GM10248 (cell line): Measurements from ENCODE around the gene DTX3.
A peak's percentile ranks its signal among the peaks of the same experiment; 100 is the strongest.

ENCODE experiments used
- CTCF ChIA-PET: fragments of 300-600 bp; sonication (Branson Sonifier 250); formaldehyde crosslinking; extraction: SDS; loops from one replicate; lab custom pipeline; 2021; ENCODE audit warnings: antibody characterized with exemption; lab: Yijun Ruan, JAX
- POLR2A ChIA-PET: fragments of 350-650 bp; sonication (Branson Sonifier 250); formaldehyde crosslinking; extraction: SDS; loops from one replicate; lab custom pipeline; 2020; ENCODE audit warnings: antibody characterized with exemption; lab: Yijun Ruan, JAX
- DNase-seq: peaks from one replicate; pipeline ENCODE4 v3.0.0; 2012; ENCODE audit errors: extremely low spot score
- CTCF ChIP-seq: IDR thresholded peaks from 2 replicates; pipeline ENCODE4 v1.5.1; 2012; ENCODE audit warnings: mild to moderate bottlenecking, low read depth; ENCODE audit errors: extremely low read depth, missing control alignments, control extremely low read depth

Gene DTX3

GRCh38 chr12:57612711-57613426, 8.2 kb downstream of the DTX3 start:
- no peak for TF ChIP-seq CTCF
- ChIA-PET CTCF (interaction anchor here (1.2 to 6.8 kb wide), 5 partner anchors 7 to 37 kb away, joined by 3 to 101 read pairs (median 13); partner anchors contain the start of genes B4GALNT1 and PIP4K2C), POLR2A (interaction anchor here (0.6 kb wide), 1 partner anchor 1253 kb away, joined by 3 read pairs; the partner anchor contains the start of gene STAT2)
- DNase-seq = peak; percentile 18

DNA sequence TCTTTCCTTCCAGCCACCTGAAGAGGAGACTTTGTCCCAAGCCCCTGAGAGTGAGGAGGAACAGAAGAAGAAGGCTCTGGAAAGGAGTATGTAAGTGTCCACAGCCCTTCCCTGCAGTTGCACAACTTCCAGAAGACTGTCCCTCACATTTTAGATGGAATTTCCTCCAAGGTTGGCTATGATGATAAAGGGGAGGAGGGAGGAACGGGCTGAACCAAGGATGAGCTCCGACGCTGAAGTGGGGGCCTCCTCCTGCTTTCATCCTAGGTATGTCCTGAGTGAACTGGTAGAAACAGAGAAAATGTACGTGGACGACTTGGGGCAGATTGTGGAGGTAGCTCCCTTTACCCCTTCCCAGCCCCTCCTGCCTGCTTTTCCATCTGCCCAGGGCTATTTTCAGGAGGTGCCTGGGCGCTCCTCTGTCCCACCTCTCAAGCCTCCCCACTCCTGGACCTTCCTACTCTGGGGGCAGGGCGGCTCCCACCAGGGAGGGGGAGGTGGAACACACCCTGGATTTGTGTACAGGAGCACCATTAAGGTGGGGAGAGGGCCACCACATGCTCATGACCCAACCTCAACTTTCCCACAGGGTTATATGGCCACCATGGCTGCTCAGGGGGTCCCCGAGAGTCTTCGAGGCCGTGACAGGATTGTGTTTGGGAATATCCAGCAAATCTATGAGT, 8.9 kb downstream of the DTX3 start:
- peak; percentile 15 for DNase-seq
- ChIA-PET CTCF (interaction anchor here (1.1 to 6.8 kb wide), 14 partner anchors 8 to 161 kb away, joined by 3 to 101 read pairs (median 4); partner anchors contain the start of genes B4GALNT1, GLI1, OS9 and PIP4K2C), POLR2A (interaction anchor here (0.7 kb wide), 1 partner anchor 77 kb away, joined by 3 read pairs; no protein-coding TSS in a partner anchor)
- no peak for TF ChIP-seq CTCF

GRCh38 chr12:57614178-57614947, 9.7 kb downstream of the DTX3 start:
- peak; percentile 84 for DNase-seq
- no peak for TF ChIP-seq CTCF
- CTCF ChIA-PET = interaction anchor here (0.7 to 6.8 kb wide), 18 partner anchors 8 to 400 kb away, joined by 3 to 101 read pairs (median 4); partner anchors contain the start of genes B4GALNT1, GLI1, OS9 and PIP4K2C
- POLR2A ChIA-PET = interaction anchor here (0.7 kb wide), 1 partner anchor 76 kb away, joined by 3 read pairs; no protein-coding TSS in a partner anchor

DNA sequence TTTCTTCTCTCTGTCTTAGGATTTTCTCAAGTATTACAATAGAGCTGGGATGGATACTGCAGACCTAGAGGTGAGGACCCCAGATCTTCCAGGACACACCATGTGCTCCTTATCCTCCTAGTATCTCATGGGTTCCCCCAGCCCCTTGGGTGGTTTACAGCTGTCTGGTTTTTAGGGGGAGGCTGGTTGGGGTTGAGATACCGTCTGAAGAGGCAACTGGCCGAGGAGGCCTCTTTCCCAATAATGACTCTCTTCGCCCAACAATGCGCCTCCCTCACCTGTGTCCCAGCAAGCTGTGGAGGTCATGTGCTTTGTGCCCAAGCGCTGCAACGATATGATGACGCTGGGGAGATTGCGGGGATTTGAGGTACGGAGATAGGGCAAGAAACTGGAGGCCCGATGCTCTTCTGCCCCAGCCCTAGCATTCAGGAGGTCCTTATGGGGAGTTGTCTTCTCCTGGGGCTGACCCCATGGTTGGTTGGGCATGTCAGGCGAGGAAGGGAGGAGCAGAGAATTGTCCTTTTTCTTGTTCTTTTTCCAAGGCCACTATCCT, 10.4 kb downstream of the DTX3 start:
- no peak for TF ChIP-seq CTCF
- POLR2A ChIA-PET = no interaction called here
- CTCF ChIA-PET = interaction anchor here (0.7 to 6.8 kb wide), 14 partner anchors 7 to 401 kb away, joined by 3 to 101 read pairs (median 4); partner anchors contain the start of genes B4GALNT1, GLI1 and OS9
- DNase-seq = no peak

DNA sequence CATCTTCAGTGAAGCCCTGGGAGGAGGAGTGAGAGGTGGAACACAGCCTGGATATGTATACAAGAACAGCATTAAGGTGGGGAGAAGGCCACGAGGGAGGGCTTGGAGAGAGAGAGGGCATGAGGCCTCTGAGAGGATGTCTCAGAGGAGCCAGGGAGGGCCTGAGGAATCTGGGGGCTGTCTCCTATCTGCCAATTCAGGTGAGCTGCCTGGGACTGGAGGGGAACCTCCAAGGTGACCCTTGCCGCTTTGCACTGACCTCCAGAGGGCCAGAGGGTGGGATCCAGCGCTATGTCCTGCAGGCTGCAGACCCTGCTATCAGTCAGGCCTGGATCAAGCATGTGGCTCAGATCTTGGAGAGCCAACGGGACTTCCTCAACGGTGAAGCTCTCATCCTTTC, 11.0 kb downstream of the DTX3 start:
- DNase-seq = peak; percentile 13
- ChIA-PET CTCF (interaction anchor here (0.6 to 6.8 kb wide), 7 partner anchors 9 to 402 kb away, joined by 3 to 101 read pairs (median 4); partner anchors contain the start of genes B4GALNT1 and PIP4K2C), POLR2A (no interaction called here)
- TF ChIP-seq CTCF = no peak
